Caco-2 (cell line): ENCODE results near the gene TMA7. TPM values are rescaled to one million over a fixed set of nuclear protein-coding genes. Genes with fewer than 3 reads are reported as not detected.

Experiments
- BruUV-seq: library from RNA; stranded (reverse); fragments of 400-500 nt; replicated peaks from 2 replicates; lab custom pipeline; 2021; lab: Mats Ljungman, UMichigan
- CTCF ChIA-PET: fragments of 300-600 bp; sonication (Branson Sonifier 250); formaldehyde crosslinking; loops from one replicate; lab custom pipeline; 2022; ENCODE audit warnings: antibody characterized with exemption; lab: Charles Lee
- POLR2A ChIA-PET: fragments of 300-600 bp; sonication (Branson Sonifier 250); formaldehyde crosslinking; loops from one replicate; lab custom pipeline; 2022; ENCODE audit warnings: antibody characterized with exemption; lab: Charles Lee
- DNase-seq, 2 experiments: peaks; one replicate each; pipeline versions ENCODE4 v3.0.0 to v3.0.0-alpha.2; 2020 to 2022
- H3K27me3 ChIP-seq: replicated peaks from 2 replicates; pipeline ENCODE4 v1.6.0; 2011; ENCODE audit warnings: low read length; ENCODE audit not compliant: control insufficient read depth, insufficient read depth
- H3K36me3 ChIP-seq: 2 replicates; pipeline ENCODE4 v1.5.1; 2011; ENCODE audit warnings: low read length; ENCODE audit not compliant: control insufficient read depth, insufficient read depth
- H3K4me1 ChIP-seq: fragments of 250-450 bp; sonication (Bioruptor Pico); 2 replicates; pipeline ENCODE4 v1.5.1; 2020; ENCODE audit warnings: mild to moderate bottlenecking
- H3K4me3 ChIP-seq: 2 replicates; pipeline ENCODE4 v1.5.1; 2011; ENCODE audit warnings: low read depth, mild to moderate bottlenecking, control low read depth, low read length
- H3K9me3 ChIP-seq: fragments of 250-450 bp; sonication (Bioruptor Pico); 2 replicates; pipeline ENCODE4 v1.5.1; 2020; ENCODE audit warnings: mild to moderate bottlenecking, moderate library complexity
- H3K27ac Mint-ChIP-seq: one replicate; pipeline ENCODE4 v1.8.0; 2022; ENCODE audit warnings: mixed read lengths; ENCODE audit not compliant: unreplicated experiment
- H3K27me3 Mint-ChIP-seq: one replicate; pipeline ENCODE4 v1.8.0; 2022; ENCODE audit warnings: mixed read lengths; ENCODE audit not compliant: insufficient read depth, unreplicated experiment
- H3K36me3 Mint-ChIP-seq: one replicate; pipeline ENCODE4 v1.8.0; 2022; ENCODE audit warnings: mild to moderate bottlenecking, mixed read lengths; ENCODE audit not compliant: insufficient read depth, unreplicated experiment
- H3K4me1 Mint-ChIP-seq: one replicate; pipeline ENCODE4 v1.8.0; 2022; ENCODE audit warnings: low read depth, mixed read lengths; ENCODE audit not compliant: unreplicated experiment
- H3K4me3 Mint-ChIP-seq: one replicate; pipeline ENCODE4 v1.8.0; 2022; ENCODE audit warnings: mild to moderate bottlenecking, moderate library complexity, mixed read lengths; ENCODE audit not compliant: unreplicated experiment
- H3K9me3 Mint-ChIP-seq: one replicate; pipeline ENCODE4 v1.8.0; 2022; ENCODE audit warnings: mixed read lengths; ENCODE audit not compliant: unreplicated experiment
- intact Hi-C: fragments of 100-400 bp; cut with micrococcal nuclease; formaldehyde crosslinking; loops from one replicate; pipeline ENCODE4 v1.10.0; 2022; ENCODE audit not compliant: unreplicated experiment
- total RNA-seq: library from RNA; stranded (reverse); gene quantifications from 2 replicates; pipeline ENCODE4 v1.2.3, GENCODE V29; 2022
- TF ChIP-seq, protein P1 (sequence below), 2 experiments: fragments of 200-600 bp in 1 of 2; IDR thresholded peaks; 1 replicate in 1 of 2; 2 replicates in 1 of 2; pipeline versions ENCODE4 v1.5.1 to v1.8.0; 2011 to 2022; ENCODE audit warnings: antibody characterized with exemption in 1 of 2, control low read depth in 1 of 2, inconsistent platforms in 1 of 2, low read depth in 1 of 2, low read length in 1 of 2, mild to moderate bottlenecking in 1 of 2, moderate library complexity in 1 of 2; ENCODE audit not compliant: insufficient read depth in 1 of 2, severe bottlenecking in 1 of 2, unreplicated experiment in 1 of 2

The TMA7 gene
- total RNA-seq, 1 experiment from 2014 or later, result 205 TPM

- Mint-ChIP-seq H3K27me3 (no peaks in the 10 kb centered on the region), H3K4me1 (peaks cover 22% of the 10 kb centered on the region), H3K9me3 (no peaks in the 10 kb centered on the region), H3K4me3 (no peak overlapping the region), H3K36me3 (peaks cover 68% of the 10 kb centered on the region), H3K27ac (no peak overlapping the region)
- Histone ChIP-seq H3K4me3 (no peak overlapping the region), H3K27me3 (no peaks in the 10 kb centered on the region), H3K4me1 (peaks cover 12% of the 10 kb centered on the region), H3K36me3 (peaks cover 14% of the 10 kb centered on the region), H3K9me3 (no peaks in the 10 kb centered on the region)
- CTCF ChIA-PET, result interaction anchor here (0.7 to 2.2 kb wide), 4 partner anchors 12 to 233 kb away, joined by 3 to 21 read pairs (median 5); no protein-coding TSS in a partner anchor
- peak in 1 of 2 experiments; percentile 35 for DNase-seq
- intact Hi-C loops, result no loop called here
- TF ChIP-seq, protein P1, sequence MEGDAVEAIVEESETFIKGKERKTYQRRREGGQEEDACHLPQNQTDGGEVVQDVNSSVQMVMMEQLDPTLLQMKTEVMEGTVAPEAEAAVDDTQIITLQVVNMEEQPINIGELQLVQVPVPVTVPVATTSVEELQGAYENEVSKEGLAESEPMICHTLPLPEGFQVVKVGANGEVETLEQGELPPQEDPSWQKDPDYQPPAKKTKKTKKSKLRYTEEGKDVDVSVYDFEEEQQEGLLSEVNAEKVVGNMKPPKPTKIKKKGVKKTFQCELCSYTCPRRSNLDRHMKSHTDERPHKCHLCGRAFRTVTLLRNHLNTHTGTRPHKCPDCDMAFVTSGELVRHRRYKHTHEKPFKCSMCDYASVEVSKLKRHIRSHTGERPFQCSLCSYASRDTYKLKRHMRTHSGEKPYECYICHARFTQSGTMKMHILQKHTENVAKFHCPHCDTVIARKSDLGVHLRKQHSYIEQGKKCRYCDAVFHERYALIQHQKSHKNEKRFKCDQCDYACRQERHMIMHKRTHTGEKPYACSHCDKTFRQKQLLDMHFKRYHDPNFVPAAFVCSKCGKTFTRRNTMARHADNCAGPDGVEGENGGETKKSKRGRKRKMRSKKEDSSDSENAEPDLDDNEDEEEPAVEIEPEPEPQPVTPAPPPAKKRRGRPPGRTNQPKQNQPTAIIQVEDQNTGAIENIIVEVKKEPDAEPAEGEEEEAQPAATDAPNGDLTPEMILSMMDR (IDR thresholded peaks at IDR 0.05; ENCODE audit: insufficient read depth in 1 of 2, low read depth in 1 of 2, low read length in 1 of 2, severe bottlenecking in 1 of 2, unreplicated experiment in 1 of 2), result peak in 1 of 2 experiments; percentile 35
- POLR2A ChIA-PET, result interaction anchor here (1.0 kb wide), 1 partner anchor 12 kb away, joined by 4 read pairs; no protein-coding TSS in a partner anchor
- no TSS peak for BruUV-seq
Measured at GRCh38 chr3:48422272-48422671, 17.8 kb upstream of the TMA7 start.

GRCh38 chr3:48422681-48423080 is 17.4 kb upstream of the TMA7 start:
- H3K9me3 ChIP-seq, result no peaks in the 10 kb centered on the region
- TF ChIP-seq, protein P1 (IDR thresholded peaks at IDR 0.05; ENCODE audit: insufficient read depth in 1 of 2, low read depth in 1 of 2, low read length in 1 of 2, severe bottlenecking in 1 of 2, unreplicated experiment in 1 of 2), result no peak
- BruUV-seq, result no TSS peak
- Mint-ChIP-seq H3K4me3 (no peak overlapping the region), H3K9me3 (no peaks in the 10 kb centered on the region), H3K4me1 (peaks cover 26% of the 10 kb centered on the region), H3K36me3 (peaks cover 68% of the 10 kb centered on the region), H3K27me3 (no peaks in the 10 kb centered on the region), H3K27ac (no peak overlapping the region)
- no peak for DNase-seq
- H3K27me3 ChIP-seq, result no peaks in the 10 kb centered on the region
- ChIA-PET POLR2A (interaction anchor here (1.0 kb wide), 1 partner anchor 11 kb away, joined by 4 read pairs; no protein-coding TSS in a partner anchor), CTCF (interaction anchor here (0.7 to 2.2 kb wide), 4 partner anchors 11 to 234 kb away, joined by 3 to 21 read pairs (median 5); no protein-coding TSS in a partner anchor)
- H3K4me1 ChIP-seq, result peaks cover 16% of the 10 kb centered on the region
- H3K36me3 ChIP-seq, result peaks cover 14% of the 10 kb centered on the region
- no peak overlapping the region for H3K4me3 ChIP-seq
- intact Hi-C loops, result no loop called here

- TF ChIP-seq, protein P1 (IDR thresholded peaks at IDR 0.05; ENCODE audit: insufficient read depth in 1 of 2, low read depth in 1 of 2, low read length in 1 of 2, severe bottlenecking in 1 of 2, unreplicated experiment in 1 of 2), result no peak
- POLR2A ChIA-PET, result no interaction called here
- BruUV-seq, result no TSS peak
- H3K27me3 Mint-ChIP-seq, result no peaks in the 10 kb centered on the region
- no peak overlapping the region for H3K4me3 Mint-ChIP-seq
- no peaks in the 10 kb centered on the region for H3K9me3 ChIP-seq
- H3K27me3 ChIP-seq, result no peaks in the 10 kb centered on the region
- H3K36me3 ChIP-seq, result peaks cover 14% of the 10 kb centered on the region
- peaks cover 68% of the 10 kb centered on the region for H3K36me3 Mint-ChIP-seq
- DNase-seq, result no peak
- H3K4me1 Mint-ChIP-seq, result peaks cover 33% of the 10 kb centered on the region
- no peak overlapping the region for H3K4me3 ChIP-seq
- H3K4me1 ChIP-seq, result peaks cover 23% of the 10 kb centered on the region
- intact Hi-C loops, result no loop called here
- H3K27ac Mint-ChIP-seq, result no peak overlapping the region
- no peaks in the 10 kb centered on the region for H3K9me3 Mint-ChIP-seq
- CTCF ChIA-PET, result interaction anchor here (1.2 to 2.2 kb wide), 3 partner anchors 10 to 22 kb away, joined by 3 to 21 read pairs (median 7); no protein-coding TSS in a partner anchor
Measured at GRCh38 chr3:48423241-48423882, 16.7 kb upstream of the TMA7 start.
